Brain pericyte (primary cell): ENCODE measurements around the gene ARFGEF2.
"Not testable (repeated sequence)": the region's sequence is repeated elsewhere in the genome, so short reads cannot be mapped to it uniquely, and the experiment has no call there.

Source experiments
- DNase-seq: peaks from one replicate; pipeline ENCODE4 v3.0.0-alpha.2; 2012; ENCODE audit warnings: low read depth, low spot score

Gene ARFGEF2

GRCh38 chr20:48921168-48921882 lies at the start of gene ARFGEF2:
Gene ARFGEF2, plus strand, starts transcription at chr20:48921711. Its CDS starts 179 bp downstream, at chr20:48921890.
- peak; percentile 65 for DNase-seq

- DNase-seq: no peak
These were observed 46.1 kb upstream of the ARFGEF2 start for GRCh38 chr20:48875233-48875913.

GRCh38 chr20:48875914-48876240 lies 45.6 kb upstream of the ARFGEF2 start:
- no peak for DNase-seq

- DNase-seq: no peak
These were observed 44.2 kb upstream of the ARFGEF2 start for GRCh38 chr20:48877304-48877703.

- no peak for DNase-seq
These were observed 42.8 kb upstream of the ARFGEF2 start for GRCh38 chr20:48878534-48879248.

- DNase-seq: no peak
These were observed 41.8 kb upstream of the ARFGEF2 start for GRCh38 chr20:48879612-48880245.

- DNase-seq: no peak
These were observed 41.2 kb upstream of the ARFGEF2 start for GRCh38 chr20:48880331-48880730.

- DNase-seq: no peak
These were observed 40.4 kb upstream of the ARFGEF2 start for GRCh38 chr20:48880981-48881657.

- DNase-seq: no peak
These were observed 36.3 kb upstream of the ARFGEF2 start for GRCh38 chr20:48885237-48885636.

- DNase-seq: no peak
These were observed 35.3 kb upstream of the ARFGEF2 start for GRCh38 chr20:48886194-48886593.

- no peak for DNase-seq
These were observed 34.7 kb upstream of the ARFGEF2 start for GRCh38 chr20:48886811-48887210.

GRCh38 chr20:48888517-48888916 lies 33.0 kb upstream of the ARFGEF2 start:
- DNase-seq: not testable (repeated sequence)

GRCh38 chr20:48889140-48889790 lies 32.2 kb upstream of the ARFGEF2 start:
- DNase-seq: no peak

- DNase-seq: no peak
These were observed 30.1 kb upstream of the ARFGEF2 start for GRCh38 chr20:48891235-48892048.

- DNase-seq: no peak
These were observed 29.5 kb upstream of the ARFGEF2 start for GRCh38 chr20:48892049-48892470.

GRCh38 chr20:48892891-48893290 lies 28.6 kb upstream of the ARFGEF2 start:
- DNase-seq: no peak

- no peak for DNase-seq
These were observed 28.1 kb upstream of the ARFGEF2 start for GRCh38 chr20:48893374-48893773.

- no peak for DNase-seq
These were observed 24.1 kb upstream of the ARFGEF2 start for GRCh38 chr20:48897305-48898010.

GRCh38 chr20:48898210-48898609 lies 23.3 kb upstream of the ARFGEF2 start:
- no peak for DNase-seq
